ENCODE data around the gene HEYL. TPM values are rescaled to one million over a fixed set of nuclear protein-coding genes. Genes with fewer than 3 reads are reported as not detected.
A peak's percentile ranks its signal among the peaks of the same experiment; 100 is the strongest.

The HEYL gene
- total RNA-seq, 6 experiments from 2014 or later: 0.98 to 2.6 (median 1.6) TPM

DNA sequence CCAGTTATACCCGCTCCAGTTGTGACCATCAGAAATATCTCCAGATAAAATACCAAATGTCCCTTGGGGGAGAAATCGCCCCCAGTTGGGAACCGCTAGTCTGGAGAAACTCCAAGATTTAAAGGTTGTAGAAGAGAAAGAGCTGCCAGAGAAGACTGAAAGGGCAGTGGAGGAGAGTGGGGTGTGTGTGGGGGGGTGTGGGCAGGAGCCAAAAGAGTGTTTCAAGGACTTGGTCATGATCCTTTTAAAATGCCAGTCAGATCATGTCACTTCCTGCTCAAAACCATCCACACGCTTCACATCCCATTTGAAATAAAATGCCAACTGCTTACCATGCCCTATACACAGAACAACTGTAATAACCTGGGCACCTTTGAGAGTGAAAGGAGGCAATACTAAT is 3.4 kb upstream of the HEYL start:
- intact Hi-C loops (cut with DNase I): no loop called here
- H3K27ac ChIP-seq: no peak overlapping the region
- H3K4me1 ChIP-seq: no peaks in the 10 kb centered on the region
- WGBS (ENCODE audit: insufficient coverage, low coverage, low lambda C conversion rate, missing lambda C conversion rate): 64% methylated on average over 4 of the region's 4 CpGs
- H3K9me3 ChIP-seq: no peaks in the 10 kb centered on the region
- no peak overlapping the region for H3K4me3 ChIP-seq
- H3K36me3 ChIP-seq: no peaks in the 10 kb centered on the region
- DNase-seq (no peak), ATAC-seq (no peak)
- H3K27me3 ChIP-seq: no peaks in the 10 kb centered on the region
- TF ChIP-seq, protein P1, sequence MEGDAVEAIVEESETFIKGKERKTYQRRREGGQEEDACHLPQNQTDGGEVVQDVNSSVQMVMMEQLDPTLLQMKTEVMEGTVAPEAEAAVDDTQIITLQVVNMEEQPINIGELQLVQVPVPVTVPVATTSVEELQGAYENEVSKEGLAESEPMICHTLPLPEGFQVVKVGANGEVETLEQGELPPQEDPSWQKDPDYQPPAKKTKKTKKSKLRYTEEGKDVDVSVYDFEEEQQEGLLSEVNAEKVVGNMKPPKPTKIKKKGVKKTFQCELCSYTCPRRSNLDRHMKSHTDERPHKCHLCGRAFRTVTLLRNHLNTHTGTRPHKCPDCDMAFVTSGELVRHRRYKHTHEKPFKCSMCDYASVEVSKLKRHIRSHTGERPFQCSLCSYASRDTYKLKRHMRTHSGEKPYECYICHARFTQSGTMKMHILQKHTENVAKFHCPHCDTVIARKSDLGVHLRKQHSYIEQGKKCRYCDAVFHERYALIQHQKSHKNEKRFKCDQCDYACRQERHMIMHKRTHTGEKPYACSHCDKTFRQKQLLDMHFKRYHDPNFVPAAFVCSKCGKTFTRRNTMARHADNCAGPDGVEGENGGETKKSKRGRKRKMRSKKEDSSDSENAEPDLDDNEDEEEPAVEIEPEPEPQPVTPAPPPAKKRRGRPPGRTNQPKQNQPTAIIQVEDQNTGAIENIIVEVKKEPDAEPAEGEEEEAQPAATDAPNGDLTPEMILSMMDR (IDR thresholded peaks at IDR 0.05): no peak
- no peak for TF ChIP-seq POLR2A (IDR thresholded peaks at IDR 0.05)

DNA sequence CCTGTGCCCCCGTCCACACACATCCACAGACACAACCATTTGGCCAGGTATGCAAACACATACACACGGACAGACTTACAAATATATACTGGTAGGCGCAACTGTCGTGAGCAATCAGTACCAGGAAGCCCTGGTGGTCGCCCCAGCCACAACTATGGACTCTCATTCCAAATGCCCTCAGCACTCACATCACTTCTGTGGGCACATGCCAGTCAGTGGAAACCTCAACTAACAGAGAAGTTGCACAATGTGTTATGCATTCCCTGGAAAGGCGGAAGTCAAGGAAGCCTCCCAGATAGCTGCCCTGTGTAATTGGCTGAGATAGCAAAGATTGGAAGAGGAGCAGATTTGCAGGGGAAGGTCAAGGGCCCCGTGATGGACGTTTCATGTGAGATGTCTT is 1.4 kb upstream of the HEYL start:
- no peak overlapping the region for H3K4me3 ChIP-seq
- no peaks in the 10 kb centered on the region for H3K9me3 ChIP-seq
- H3K36me3 ChIP-seq: no peaks in the 10 kb centered on the region
- ATAC-seq: no peak
- no peak overlapping the region for H3K27ac ChIP-seq
- no peaks in the 10 kb centered on the region for H3K27me3 ChIP-seq
- no peak for TF ChIP-seq POLR2A (IDR thresholded peaks at IDR 0.05)
- intact Hi-C loops (cut with DNase I): no loop called here
- no peaks in the 10 kb centered on the region for H3K4me1 ChIP-seq
- no peak for DNase-seq
- 87% methylated on average over 7 of the region's 8 CpGs for WGBS (ENCODE audit: insufficient coverage, low coverage, low lambda C conversion rate, missing lambda C conversion rate)

DNA sequence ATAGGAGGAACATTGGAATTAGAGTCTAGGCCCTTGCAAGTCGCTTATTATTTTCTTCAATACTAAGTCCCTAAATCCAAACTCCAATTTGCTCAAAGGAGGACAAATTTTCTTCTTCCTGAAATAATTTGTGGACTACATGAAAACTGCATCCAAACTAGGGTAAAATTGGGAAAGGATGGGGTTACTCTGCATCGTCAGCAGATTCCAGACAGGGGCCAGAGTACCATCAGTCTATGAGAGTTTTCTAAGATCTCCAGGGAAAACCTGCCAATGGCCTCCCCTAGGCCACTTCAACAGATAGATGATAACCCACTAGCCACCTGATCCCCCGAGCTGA is 508 bp downstream of the HEYL start:
- 63% methylated on average over 3 of the region's 3 CpGs for WGBS (ENCODE audit: insufficient coverage, low coverage, low lambda C conversion rate, missing lambda C conversion rate)
- Histone ChIP-seq H3K4me1 (no peaks in the 10 kb centered on the region), H3K9me3 (no peaks in the 10 kb centered on the region), H3K27ac (no peak overlapping the region), H3K36me3 (no peaks in the 10 kb centered on the region), H3K27me3 (no peaks in the 10 kb centered on the region), H3K4me3 (peak overlapping the region; percentile 25 to 39 (median 28))
- intact Hi-C loops (cut with DNase I): no loop called here
- no peak for ATAC-seq
- no peak for DNase-seq
- TF ChIP-seq POLR2A (IDR thresholded peaks at IDR 0.05): no peak
- TF ChIP-seq, protein P1 (IDR thresholded peaks at IDR 0.05): no peak

DNA sequence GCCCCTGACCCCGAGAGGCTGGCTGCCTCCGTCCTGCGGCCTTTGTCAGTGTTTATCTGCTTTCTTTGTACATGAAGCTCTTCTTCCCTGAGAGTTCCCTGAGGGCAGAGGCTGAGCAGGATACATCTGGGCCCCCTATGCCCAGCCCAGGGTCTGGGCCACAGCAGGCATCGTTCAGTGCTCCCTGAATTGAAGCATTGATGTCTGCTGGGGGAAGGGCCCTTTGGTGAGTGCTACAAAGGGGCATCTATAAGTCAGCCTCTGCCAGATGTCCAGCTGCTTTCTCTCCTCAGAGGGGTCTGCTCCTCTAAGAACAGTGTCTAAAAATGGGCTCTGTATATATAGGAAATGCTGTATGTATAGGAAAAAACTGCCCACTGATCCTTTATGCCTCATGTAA is 2.1 kb downstream of the HEYL start:
- Histone ChIP-seq H3K4me1 (no peaks in the 10 kb centered on the region), H3K36me3 (no peaks in the 10 kb centered on the region), H3K4me3 (no peak overlapping the region), H3K27me3 (no peaks in the 10 kb centered on the region), H3K9me3 (no peaks in the 10 kb centered on the region), H3K27ac (no peak overlapping the region)
- TF ChIP-seq, protein P1 (IDR thresholded peaks at IDR 0.05): no peak
- no peak for TF ChIP-seq POLR2A (IDR thresholded peaks at IDR 0.05)
- WGBS (ENCODE audit: insufficient coverage, low coverage, low lambda C conversion rate, missing lambda C conversion rate): 40% methylated on average over 3 of the region's 4 CpGs
- DNase-seq: no peak
- intact Hi-C loops (cut with DNase I): no loop called here
- ATAC-seq: no peak

DNA sequence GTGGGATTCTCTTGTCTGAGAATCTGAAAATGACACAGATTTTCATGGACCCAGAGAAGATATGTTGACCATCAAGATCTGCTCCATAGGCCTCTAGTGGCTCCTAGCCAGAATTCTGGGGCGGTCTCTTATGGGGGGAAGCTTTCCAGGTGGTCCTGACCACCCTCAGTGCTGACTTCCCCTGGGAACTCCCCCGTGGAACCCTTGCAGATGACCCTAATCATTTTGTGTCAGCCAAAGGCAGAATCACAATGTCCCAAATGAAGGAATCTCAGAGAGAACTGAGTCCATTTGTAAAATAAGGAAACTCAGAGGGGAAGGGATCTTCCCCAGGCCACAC is 3.6 kb downstream of the HEYL start:
- Histone ChIP-seq H3K36me3 (no peaks in the 10 kb centered on the region), H3K4me3 (no peak overlapping the region), H3K9me3 (no peaks in the 10 kb centered on the region), H3K4me1 (no peaks in the 10 kb centered on the region), H3K27ac (no peak overlapping the region), H3K27me3 (no peaks in the 10 kb centered on the region)
- no peak for TF ChIP-seq POLR2A (IDR thresholded peaks at IDR 0.05)
- TF ChIP-seq, protein P1 (IDR thresholded peaks at IDR 0.05): no peak
- WGBS (ENCODE audit: insufficient coverage, low coverage, low lambda C conversion rate, missing lambda C conversion rate): 67% methylated on average over 2 of the region's 2 CpGs
- no peak for ATAC-seq
- DNase-seq: no peak
- intact Hi-C loops (cut with DNase I): no loop called here
